Measurements from ENCODE around the gene GPRC5D. TPM values are rescaled to one million over a fixed set of nuclear protein-coding genes. Genes with fewer than 3 reads are reported as not detected.

GPRC5D gene
- total RNA-seq, 2 donors from 2014 or later, result not detected

DNA sequence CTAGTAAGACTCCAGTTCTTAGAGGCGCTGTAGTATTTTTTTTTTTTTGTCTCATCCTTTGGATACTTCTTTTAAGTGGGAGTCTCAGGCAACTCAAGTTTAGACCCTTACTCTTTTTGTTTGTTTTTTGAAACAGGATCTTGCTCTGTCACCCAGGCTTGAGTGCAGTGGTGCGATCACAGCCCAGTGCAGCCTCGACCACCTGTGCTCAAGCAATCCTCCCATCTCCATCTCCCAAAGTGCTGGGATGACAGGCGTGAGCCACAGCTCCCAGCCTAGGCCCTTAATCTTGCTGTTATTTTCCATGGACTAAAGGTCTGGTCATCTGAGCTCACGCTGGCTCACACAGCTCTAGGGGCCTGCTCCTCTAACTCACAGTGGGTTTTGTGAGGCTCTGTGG, 39.3 kb downstream of the GPRC5D start:
- no peak overlapping the region for H3K4me3 ChIP-seq (ENCODE audit: low read length)
- Mint-ChIP-seq H3K4me1 (peaks cover 16% of the 10 kb centered on the region), H3K27me3 (ENCODE audit: insufficient read depth) (peaks cover 12% of the 10 kb centered on the region), H3K27ac (no peak overlapping the region), H3K9me3 (no peaks in the 10 kb centered on the region), H3K4me3 (no peak overlapping the region), H3K36me3 (ENCODE audit: low read depth) (no peaks in the 10 kb centered on the region)
- DNase-seq, result no peak
- no peaks in the 10 kb centered on the region for H3K27me3 ChIP-seq (ENCODE audit: control insufficient read depth, insufficient read depth, low read length, poor library complexity, severe bottlenecking)
- no peaks in the 10 kb centered on the region for H3K9me3 ChIP-seq (ENCODE audit: control insufficient read depth, low read length)
- H3K9ac ChIP-seq (ENCODE audit: extremely low read depth, low read length, poor library complexity, severe bottlenecking), result no peak overlapping the region
- H3K27ac ChIP-seq (ENCODE audit: low read depth, low read length), result no peak overlapping the region
- 91% methylated on average over 4 to 5 of the region's 5 CpGs for WGBS, 2 experiments (ENCODE audit: insufficient coverage in 1 of 2, insufficient read length in 1 of 2)
- H3K36me3 ChIP-seq (ENCODE audit: control insufficient read depth, insufficient read depth, low read length), result no peaks in the 10 kb centered on the region
- TF ChIP-seq, protein P1, sequence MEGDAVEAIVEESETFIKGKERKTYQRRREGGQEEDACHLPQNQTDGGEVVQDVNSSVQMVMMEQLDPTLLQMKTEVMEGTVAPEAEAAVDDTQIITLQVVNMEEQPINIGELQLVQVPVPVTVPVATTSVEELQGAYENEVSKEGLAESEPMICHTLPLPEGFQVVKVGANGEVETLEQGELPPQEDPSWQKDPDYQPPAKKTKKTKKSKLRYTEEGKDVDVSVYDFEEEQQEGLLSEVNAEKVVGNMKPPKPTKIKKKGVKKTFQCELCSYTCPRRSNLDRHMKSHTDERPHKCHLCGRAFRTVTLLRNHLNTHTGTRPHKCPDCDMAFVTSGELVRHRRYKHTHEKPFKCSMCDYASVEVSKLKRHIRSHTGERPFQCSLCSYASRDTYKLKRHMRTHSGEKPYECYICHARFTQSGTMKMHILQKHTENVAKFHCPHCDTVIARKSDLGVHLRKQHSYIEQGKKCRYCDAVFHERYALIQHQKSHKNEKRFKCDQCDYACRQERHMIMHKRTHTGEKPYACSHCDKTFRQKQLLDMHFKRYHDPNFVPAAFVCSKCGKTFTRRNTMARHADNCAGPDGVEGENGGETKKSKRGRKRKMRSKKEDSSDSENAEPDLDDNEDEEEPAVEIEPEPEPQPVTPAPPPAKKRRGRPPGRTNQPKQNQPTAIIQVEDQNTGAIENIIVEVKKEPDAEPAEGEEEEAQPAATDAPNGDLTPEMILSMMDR (conservative IDR thresholded peaks at IDR 0.05), result no peak
- H3K4me1 ChIP-seq (ENCODE audit: control insufficient read depth, insufficient read depth, low read length), result peaks cover 5% of the 10 kb centered on the region

DNA sequence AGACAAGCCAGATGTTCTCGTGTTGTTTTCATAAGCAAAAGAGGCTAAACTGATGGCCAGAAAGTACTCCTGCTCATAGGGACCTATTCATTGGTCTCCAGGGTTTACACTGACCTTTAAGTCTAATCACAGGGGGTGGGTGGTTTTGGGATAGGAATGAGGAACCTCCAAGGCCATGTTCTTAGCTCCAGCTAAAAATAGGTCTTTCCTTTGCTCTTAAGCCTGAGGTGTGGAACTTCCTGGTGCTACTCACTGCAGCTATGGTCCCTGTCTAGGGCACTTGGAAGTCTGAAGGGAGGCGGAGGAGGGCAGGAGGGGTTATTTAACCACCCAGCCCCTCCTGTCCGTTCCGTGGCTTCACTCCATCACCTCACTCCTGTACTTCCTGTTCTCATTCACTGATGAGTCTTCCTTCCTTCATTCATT, 42.0 kb downstream of the GPRC5D start:
- TF ChIP-seq, protein P1 (conservative IDR thresholded peaks at IDR 0.05), result no peak
- Mint-ChIP-seq H3K9me3 (no peaks in the 10 kb centered on the region), H3K27ac (no peak overlapping the region), H3K4me3 (no peak overlapping the region), H3K36me3 (ENCODE audit: low read depth) (no peaks in the 10 kb centered on the region), H3K4me1 (peaks cover 12% of the 10 kb centered on the region), H3K27me3 (ENCODE audit: insufficient read depth) (no peaks in the 10 kb centered on the region)
- Histone ChIP-seq H3K36me3 (ENCODE audit: control insufficient read depth, insufficient read depth, low read length) (no peaks in the 10 kb centered on the region), H3K4me1 (ENCODE audit: control insufficient read depth, insufficient read depth, low read length) (peaks cover 5% of the 10 kb centered on the region), H3K27me3 (ENCODE audit: control insufficient read depth, insufficient read depth, low read length, poor library complexity, severe bottlenecking) (no peaks in the 10 kb centered on the region), H3K4me3 (ENCODE audit: low read length) (no peak overlapping the region), H3K27ac (ENCODE audit: low read depth, low read length) (no peak overlapping the region), H3K9me3 (ENCODE audit: control insufficient read depth, low read length) (no peaks in the 10 kb centered on the region), H3K9ac (ENCODE audit: extremely low read depth, low read length, poor library complexity, severe bottlenecking) (no peak overlapping the region)
- WGBS, 2 experiments (ENCODE audit: insufficient coverage in 1 of 2, insufficient read length in 1 of 2), result 93% methylated on average over 2 to 4 of the region's 4 CpGs
- DNase-seq, result no peak

DNA sequence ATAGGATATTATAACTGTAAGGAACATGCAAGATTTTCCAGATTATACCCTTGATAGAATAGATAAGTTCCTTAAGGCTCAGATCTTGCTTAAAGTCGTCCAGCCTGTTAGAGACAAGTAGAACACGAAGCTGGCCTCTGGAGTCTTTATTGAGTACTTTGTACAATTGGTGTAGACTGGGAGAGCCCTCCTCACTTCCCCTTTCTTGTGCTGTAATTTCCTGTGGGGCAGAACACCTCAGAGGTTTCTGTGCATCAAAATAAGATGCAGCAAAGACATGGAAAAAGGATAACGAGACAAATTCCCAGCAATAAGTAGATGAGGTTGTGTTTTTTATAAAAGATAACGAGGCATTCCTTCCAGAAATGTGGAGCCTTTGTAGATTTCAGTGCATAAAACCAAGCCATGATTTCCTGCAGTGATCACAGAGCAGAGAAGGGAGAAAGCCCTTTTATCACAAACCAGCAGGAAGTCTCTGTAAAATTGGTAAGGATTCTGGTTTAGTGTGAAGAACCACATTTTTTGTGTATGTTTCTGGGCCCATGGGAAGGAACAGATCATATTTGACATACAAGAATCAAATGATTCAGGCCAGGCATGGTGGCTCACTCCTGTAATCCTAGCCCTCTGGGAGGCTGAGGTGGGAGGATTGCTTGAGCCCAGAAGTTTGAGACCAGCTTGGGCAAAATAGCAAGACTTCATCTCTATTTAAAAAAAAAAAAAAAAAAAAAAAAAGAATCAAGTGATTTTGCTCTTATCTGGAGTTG, 42.6 kb downstream of the GPRC5D start:
- H3K36me3 Mint-ChIP-seq (ENCODE audit: low read depth), result no peaks in the 10 kb centered on the region
- H3K27ac Mint-ChIP-seq, result no peak overlapping the region
- H3K4me1 Mint-ChIP-seq, result peaks cover 12% of the 10 kb centered on the region

More for the DNA sequence above, 42.6 kb downstream of the GPRC5D start:
- H3K4me3 Mint-ChIP-seq, result no peak overlapping the region
- DNase-seq, result no peak
- TF ChIP-seq, protein P1 (conservative IDR thresholded peaks at IDR 0.05), result no peak
- no peaks in the 10 kb centered on the region for H3K27me3 ChIP-seq (ENCODE audit: control insufficient read depth, insufficient read depth, low read length, poor library complexity, severe bottlenecking)
- no peak overlapping the region for H3K4me3 ChIP-seq (ENCODE audit: low read length)
- H3K9me3 ChIP-seq (ENCODE audit: control insufficient read depth, low read length), result no peaks in the 10 kb centered on the region
- H3K27me3 Mint-ChIP-seq (ENCODE audit: insufficient read depth), result no peaks in the 10 kb centered on the region
- no peak overlapping the region for H3K9ac ChIP-seq (ENCODE audit: extremely low read depth, low read length, poor library complexity, severe bottlenecking)
- peaks cover 5% of the 10 kb centered on the region for H3K4me1 ChIP-seq (ENCODE audit: control insufficient read depth, insufficient read depth, low read length)
- H3K36me3 ChIP-seq (ENCODE audit: control insufficient read depth, insufficient read depth, low read length), result no peaks in the 10 kb centered on the region
- no peaks in the 10 kb centered on the region for H3K9me3 Mint-ChIP-seq
- H3K27ac ChIP-seq (ENCODE audit: low read depth, low read length), result no peak overlapping the region
- WGBS, 2 experiments (ENCODE audit: insufficient coverage in 1 of 2, insufficient read length in 1 of 2), result 83 to 89% methylated on average over 2 to 4 of the region's 4 CpGs

All from endodermal cell (in vitro differentiated cells).